ENCODE data around the gene ZC3H4.

ZC3H4 gene

GRCh38 chr19:47112997-47113849, at the start of gene ZC3H4:
TSS of gene ZC3H4 (minus strand) at chr19:47113776. CDS start at chr19:47112584, 1,192 bp downstream.
- Histone ChIP-seq H3K9ac (ENCODE audit: low read length) (peak within 1 kb of the TSS; percentile 99), H3K9me2 (ENCODE audit: low read depth, low read length) (no peaks in the 10 kb centered on the region), H3K4me1 (ENCODE audit: insufficient read depth, low read length, severe bottlenecking) (peaks cover 29% of the 10 kb centered on the region), H3K4me3 (ENCODE audit: low read depth, low read length, poor library complexity, severe bottlenecking) (peak within 1 kb of the TSS; percentile 94), H4K20me1 (ENCODE audit: insufficient read depth, low read length) (no peaks in the 10 kb centered on the region), H3K9me3 (ENCODE audit: low read length) (no peaks in the 10 kb centered on the region), H3K36me3 (ENCODE audit: insufficient read depth, low read length) (peaks cover 24% of the 10 kb centered on the region), H3K4me2 (ENCODE audit: low read length) (peak within 1 kb of the TSS; percentile 86), H3F3A (ENCODE audit: insufficient read depth, low read length) (no peaks in the 10 kb centered on the region), H3K27me3 (ENCODE audit: insufficient read depth, low read length) (no peaks in the 10 kb centered on the region), H3K79me2 (ENCODE audit: insufficient read depth, low read length) (peaks cover 32% of the 10 kb centered on the region), H3K27ac (ENCODE audit: low read depth, low read length, poor library complexity, severe bottlenecking) (peak within 1 kb of the TSS; percentile 93), H2AFZ (ENCODE audit: low read length) (no peak within 1 kb of the TSS)
- no peak for TF ChIP-seq EZH2 (IDR thresholded peaks at IDR 0.05; ENCODE audit: borderline replicate concordance, low read length)
- TF ChIP-seq CTCF (IDR thresholded peaks at IDR 0.05; ENCODE audit: low read length), result no peak

GRCh38 chr19:47161876-47162489, 48.4 kb upstream of the ZC3H4 start:
- no peaks in the 10 kb centered on the region for H3K27me3 ChIP-seq (ENCODE audit: insufficient read depth, low read length)

GRCh38 chr19:47158879-47159503, 45.4 kb upstream of the ZC3H4 start:
- Histone ChIP-seq H3K9me3 (ENCODE audit: low read length) (no peaks in the 10 kb centered on the region), H3K79me2 (ENCODE audit: insufficient read depth, low read length) (no peaks in the 10 kb centered on the region), H3K27me3 (ENCODE audit: insufficient read depth, low read length) (no peaks in the 10 kb centered on the region), H3K36me3 (ENCODE audit: insufficient read depth, low read length) (peaks cover 84% of the 10 kb centered on the region), H2AFZ (ENCODE audit: low read length) (no peak overlapping the region), H4K20me1 (ENCODE audit: insufficient read depth, low read length) (no peaks in the 10 kb centered on the region), H3K9me2 (ENCODE audit: low read depth, low read length) (no peaks in the 10 kb centered on the region), H3K27ac (ENCODE audit: low read depth, low read length, poor library complexity, severe bottlenecking) (no peak overlapping the region), H3K4me1 (ENCODE audit: insufficient read depth, low read length, severe bottlenecking) (peaks cover 21% of the 10 kb centered on the region), H3K4me2 (ENCODE audit: low read length) (no peak overlapping the region), H3K9ac (ENCODE audit: low read length) (no peak overlapping the region), H3K4me3 (ENCODE audit: low read depth, low read length, poor library complexity, severe bottlenecking) (no peak overlapping the region), H3F3A (ENCODE audit: insufficient read depth, low read length) (no peaks in the 10 kb centered on the region)
- TF ChIP-seq EZH2 (IDR thresholded peaks at IDR 0.05; ENCODE audit: borderline replicate concordance, low read length) (no peak), CTCF (IDR thresholded peaks at IDR 0.05; ENCODE audit: low read length) (no peak)

More at GRCh38 chr19:47161876-47162489, 48.4 kb upstream of the ZC3H4 start:
- Histone ChIP-seq H3K9me3 (ENCODE audit: low read length) (no peaks in the 10 kb centered on the region), H3K27ac (ENCODE audit: low read depth, low read length, poor library complexity, severe bottlenecking) (no peak overlapping the region), H3K4me2 (ENCODE audit: low read length) (no peak overlapping the region), H4K20me1 (ENCODE audit: insufficient read depth, low read length) (no peaks in the 10 kb centered on the region), H3K4me1 (ENCODE audit: insufficient read depth, low read length, severe bottlenecking) (peaks cover 14% of the 10 kb centered on the region), H3F3A (ENCODE audit: insufficient read depth, low read length) (no peaks in the 10 kb centered on the region), H3K79me2 (ENCODE audit: insufficient read depth, low read length) (no peaks in the 10 kb centered on the region), H3K9me2 (ENCODE audit: low read depth, low read length) (no peaks in the 10 kb centered on the region), H2AFZ (ENCODE audit: low read length) (no peak overlapping the region), H3K9ac (ENCODE audit: low read length) (no peak overlapping the region), H3K36me3 (ENCODE audit: insufficient read depth, low read length) (peaks cover 73% of the 10 kb centered on the region), H3K4me3 (ENCODE audit: low read depth, low read length, poor library complexity, severe bottlenecking) (no peak overlapping the region)
- TF ChIP-seq EZH2 (IDR thresholded peaks at IDR 0.05; ENCODE audit: borderline replicate concordance, low read length), result no peak
- TF ChIP-seq CTCF (IDR thresholded peaks at IDR 0.05; ENCODE audit: low read length), result no peak
